Gastroesophageal sphincter (tissue), 3 donors: ENCODE results near the gene GNS.

Experiments used
- POLR2AphosphoS5 ChIP-seq: sonication (generic); formaldehyde crosslinking; IDR thresholded peaks from one replicate; pipeline ENCODE4 v1.6.1; 2017; ENCODE audit warnings: antibody characterized with exemption
- TF ChIP-seq, protein P1 (sequence below), 4 experiments: fragments of 200-600 bp in 2 of 4; fragments of 450-650 bp in 2 of 4; sonication (generic) in 1 of 4; IDR thresholded peaks; one replicate each; pipeline ENCODE4 v1.5.1; 2017 to 2019; ENCODE audit warnings: antibody characterized with exemption in 4 of 4, mild to moderate bottlenecking in 2 of 4, moderate library complexity in 2 of 4

DNA sequence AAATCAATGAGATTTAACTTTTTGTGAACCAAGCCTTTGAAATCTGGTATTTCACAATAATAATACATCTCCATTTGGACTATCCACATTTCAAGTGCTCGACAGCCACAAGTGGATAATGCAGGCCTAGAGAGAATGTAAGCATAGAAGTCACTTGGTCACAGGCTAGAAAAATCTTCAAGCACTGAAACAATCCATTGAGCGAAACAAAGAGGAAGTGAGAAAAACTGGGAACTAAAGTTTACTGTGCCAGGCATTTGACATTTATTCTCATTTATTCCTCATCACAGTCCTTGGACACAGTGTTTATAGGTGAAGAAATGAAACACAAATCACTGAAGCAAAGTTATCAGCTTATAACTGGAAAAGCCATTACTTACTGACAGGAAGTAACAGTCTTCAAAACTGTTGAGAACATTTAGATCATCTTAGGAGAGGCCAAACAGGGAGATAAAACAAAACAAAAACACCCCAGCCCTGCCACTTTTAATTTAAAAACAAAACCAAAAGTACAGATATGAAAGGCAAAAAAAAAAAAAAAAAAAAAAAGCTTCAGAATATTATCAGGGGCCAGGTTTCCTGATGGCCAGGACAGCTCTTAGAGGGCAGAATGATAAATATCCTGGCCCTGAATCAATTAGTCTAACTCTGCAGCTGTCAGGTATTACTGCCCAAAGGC lies 29.2 kb downstream of the GNS start:
- TF ChIP-seq, protein P1, sequence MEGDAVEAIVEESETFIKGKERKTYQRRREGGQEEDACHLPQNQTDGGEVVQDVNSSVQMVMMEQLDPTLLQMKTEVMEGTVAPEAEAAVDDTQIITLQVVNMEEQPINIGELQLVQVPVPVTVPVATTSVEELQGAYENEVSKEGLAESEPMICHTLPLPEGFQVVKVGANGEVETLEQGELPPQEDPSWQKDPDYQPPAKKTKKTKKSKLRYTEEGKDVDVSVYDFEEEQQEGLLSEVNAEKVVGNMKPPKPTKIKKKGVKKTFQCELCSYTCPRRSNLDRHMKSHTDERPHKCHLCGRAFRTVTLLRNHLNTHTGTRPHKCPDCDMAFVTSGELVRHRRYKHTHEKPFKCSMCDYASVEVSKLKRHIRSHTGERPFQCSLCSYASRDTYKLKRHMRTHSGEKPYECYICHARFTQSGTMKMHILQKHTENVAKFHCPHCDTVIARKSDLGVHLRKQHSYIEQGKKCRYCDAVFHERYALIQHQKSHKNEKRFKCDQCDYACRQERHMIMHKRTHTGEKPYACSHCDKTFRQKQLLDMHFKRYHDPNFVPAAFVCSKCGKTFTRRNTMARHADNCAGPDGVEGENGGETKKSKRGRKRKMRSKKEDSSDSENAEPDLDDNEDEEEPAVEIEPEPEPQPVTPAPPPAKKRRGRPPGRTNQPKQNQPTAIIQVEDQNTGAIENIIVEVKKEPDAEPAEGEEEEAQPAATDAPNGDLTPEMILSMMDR (IDR thresholded peaks at IDR 0.05) = no peak
- TF ChIP-seq POLR2AphosphoS5 = no peak
